ENCODE measurements around the gene PPP3CA. TPM values are rescaled to one million over a fixed set of nuclear protein-coding genes. Genes with fewer than 3 reads are reported as not detected.

The PPP3CA gene
- total and polyA plus RNA-seq, 2 of the 13 experiments (the other 11 are each of a cell fraction or from before 2014, with no cell fraction given): 4.8 to 13.2 TPM

- TF ChIP-seq ARID5B (CRISPR knock-in tag; IDR thresholded peaks at IDR 0.05) (peak; percentile 76), GMEB1 (CRISPR knock-in tag; IDR thresholded peaks at IDR 0.05; ENCODE audit: borderline replicate concordance) (no peak), TEF (CRISPR knock-in tag; IDR thresholded peaks at IDR 0.05) (peak; percentile 57; the same call in 1 of the 2 replicates), ZNF280B (CRISPR knock-in tag; IDR thresholded peaks at IDR 0.05; ENCODE audit: borderline replicate concordance) (no peak), STAT5B (CRISPR knock-in tag; IDR thresholded peaks at IDR 0.05) (no peak), SOX6 (IDR thresholded peaks at IDR 0.05) (no peak), SOX6 (CRISPR knock-in tag; IDR thresholded peaks at IDR 0.05) (peak; percentile 44; the same call in 1 of the 2 replicates), ZMYM4 (CRISPR knock-in tag; IDR thresholded peaks at IDR 0.05) (peak; percentile 55; the same call in 1 of the 2 replicates), MZF1 (CRISPR knock-in tag; IDR thresholded peaks at IDR 0.05; ENCODE audit: borderline replicate concordance) (no peak), SRSF1 (optimal IDR thresholded peaks at IDR 0.05; ENCODE audit: low read depth, low read length) (no peak), SOX13 (IDR thresholded peaks at IDR 0.05) (no peak), SOX13 (CRISPR knock-in tag; conservative IDR thresholded peaks at IDR 0.05 in 1 of 2, IDR thresholded peaks at IDR 0.05 in 1 of 2) (peak in 1 of 2 experiments; percentile 30; a peak in 1 of 4 replicates), ASH2L (IDR thresholded peaks at IDR 0.05; ENCODE audit: insufficient read length, low read depth, low read length) (no peak), KLF9 (CRISPR knock-in tag; IDR thresholded peaks at IDR 0.05; ENCODE audit: low read depth) (no peak), ZFP90 (CRISPR knock-in tag; IDR thresholded peaks at IDR 0.05; ENCODE audit: borderline replicate concordance) (no peak), KLF16 (CRISPR knock-in tag; IDR thresholded peaks at IDR 0.05) (no peak), MXD3 (CRISPR knock-in tag; IDR thresholded peaks at IDR 0.05) (no peak), PAXIP1 (CRISPR knock-in tag; conservative IDR thresholded peaks at IDR 0.05) (peak; percentile 39; the same call in 1 of the 2 replicates)
These were observed 155.1 kb downstream of the PPP3CA start (continued) for GRCh38 chr4:101192244-101192643.
